WTC11 (cell line): ENCODE measurements around the gene OR4X1.
"Not testable (repeated sequence)": the region's sequence is repeated elsewhere in the genome, so short reads cannot be mapped to it uniquely, and the experiment has no call there.

Experiments used
- CTCF ChIP-seq: fragments of 200-600 bp; IDR thresholded peaks from 2 replicates; pipeline ENCODE4 v1.8.0; 2022; ENCODE audit warnings: antibody characterized with exemption
- KAT7 ChIP-seq: sonication (generic); formaldehyde crosslinking; IDR thresholded peaks from 2 replicates; pipeline ENCODE4 v1.8.1; 2023; ENCODE audit warnings: missing genetic modification reagents, mild to moderate bottlenecking, borderline replicate concordance

GRCh38 chr11:48230057-48230456, 33.6 kb upstream of the OR4X1 start:
- TF ChIP-seq CTCF; KAT7 (CRISPR knock-in tag): not testable (repeated sequence)
